Measurements from ENCODE around the gene HRC.

DNA sequence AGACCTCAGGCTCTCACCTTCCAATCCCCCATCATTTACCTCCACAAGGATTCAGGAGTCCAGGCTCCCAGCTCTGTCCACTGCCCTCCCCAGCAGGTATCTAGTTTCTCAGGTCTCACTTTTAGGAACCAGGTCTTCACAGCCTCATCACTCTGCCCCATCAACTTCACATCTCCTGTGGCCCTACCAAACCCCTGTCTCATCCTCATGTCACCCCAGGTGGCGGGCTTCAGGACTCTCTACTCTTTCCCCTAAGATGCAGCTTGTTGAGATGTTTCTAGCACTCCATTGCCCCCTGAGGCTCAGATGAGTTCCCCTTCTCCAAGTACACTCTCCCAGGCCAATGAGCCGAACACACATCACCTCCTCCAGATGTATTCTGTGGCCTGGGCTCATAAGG is 34.3 kb downstream of the HRC start:
- TF ChIP-seq, protein P1, sequence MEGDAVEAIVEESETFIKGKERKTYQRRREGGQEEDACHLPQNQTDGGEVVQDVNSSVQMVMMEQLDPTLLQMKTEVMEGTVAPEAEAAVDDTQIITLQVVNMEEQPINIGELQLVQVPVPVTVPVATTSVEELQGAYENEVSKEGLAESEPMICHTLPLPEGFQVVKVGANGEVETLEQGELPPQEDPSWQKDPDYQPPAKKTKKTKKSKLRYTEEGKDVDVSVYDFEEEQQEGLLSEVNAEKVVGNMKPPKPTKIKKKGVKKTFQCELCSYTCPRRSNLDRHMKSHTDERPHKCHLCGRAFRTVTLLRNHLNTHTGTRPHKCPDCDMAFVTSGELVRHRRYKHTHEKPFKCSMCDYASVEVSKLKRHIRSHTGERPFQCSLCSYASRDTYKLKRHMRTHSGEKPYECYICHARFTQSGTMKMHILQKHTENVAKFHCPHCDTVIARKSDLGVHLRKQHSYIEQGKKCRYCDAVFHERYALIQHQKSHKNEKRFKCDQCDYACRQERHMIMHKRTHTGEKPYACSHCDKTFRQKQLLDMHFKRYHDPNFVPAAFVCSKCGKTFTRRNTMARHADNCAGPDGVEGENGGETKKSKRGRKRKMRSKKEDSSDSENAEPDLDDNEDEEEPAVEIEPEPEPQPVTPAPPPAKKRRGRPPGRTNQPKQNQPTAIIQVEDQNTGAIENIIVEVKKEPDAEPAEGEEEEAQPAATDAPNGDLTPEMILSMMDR (IDR thresholded peaks at IDR 0.05), result no peak
- TF ChIP-seq POLR2AphosphoS5 (IDR thresholded peaks at IDR 0.05), result no peak
- TF ChIP-seq POLR2A (IDR thresholded peaks at IDR 0.05), result no peak

Measured in suprapubic skin (tissue), 4 donors.